HepG2 (cell line): ENCODE data around the gene FBN3.

Source experiments
- ETV6 ChIP-seq: sonication (generic); formaldehyde crosslinking; conservative IDR thresholded peaks from 2 replicates; pipeline ENCODE4 v1.4.0; 2020; ENCODE audit warnings: missing genetic modification reagents
- FOXM1 ChIP-seq: sonication (generic); formaldehyde crosslinking; IDR thresholded peaks from 2 replicates; pipeline ENCODE4 v1.5.0; 2020; ENCODE audit warnings: missing genetic modification reagents
- NAIF1 ChIP-seq: sonication (generic); formaldehyde crosslinking; IDR thresholded peaks from 2 replicates; pipeline ENCODE4 v1.5.0; 2020; ENCODE audit warnings: mild to moderate bottlenecking, missing genetic modification reagents, borderline replicate concordance
- TAF1 ChIP-seq: sonication (generic); formaldehyde crosslinking; IDR thresholded peaks from 2 replicates; pipeline ENCODE4 v1.4.0; 2020; ENCODE audit warnings: missing genetic modification reagents
- TF ChIP-seq, protein P1 (sequence below): sonication (generic); formaldehyde crosslinking; IDR thresholded peaks from 2 replicates; pipeline ENCODE4 v1.4.0; 2020; ENCODE audit warnings: missing genetic modification reagents

DNA sequence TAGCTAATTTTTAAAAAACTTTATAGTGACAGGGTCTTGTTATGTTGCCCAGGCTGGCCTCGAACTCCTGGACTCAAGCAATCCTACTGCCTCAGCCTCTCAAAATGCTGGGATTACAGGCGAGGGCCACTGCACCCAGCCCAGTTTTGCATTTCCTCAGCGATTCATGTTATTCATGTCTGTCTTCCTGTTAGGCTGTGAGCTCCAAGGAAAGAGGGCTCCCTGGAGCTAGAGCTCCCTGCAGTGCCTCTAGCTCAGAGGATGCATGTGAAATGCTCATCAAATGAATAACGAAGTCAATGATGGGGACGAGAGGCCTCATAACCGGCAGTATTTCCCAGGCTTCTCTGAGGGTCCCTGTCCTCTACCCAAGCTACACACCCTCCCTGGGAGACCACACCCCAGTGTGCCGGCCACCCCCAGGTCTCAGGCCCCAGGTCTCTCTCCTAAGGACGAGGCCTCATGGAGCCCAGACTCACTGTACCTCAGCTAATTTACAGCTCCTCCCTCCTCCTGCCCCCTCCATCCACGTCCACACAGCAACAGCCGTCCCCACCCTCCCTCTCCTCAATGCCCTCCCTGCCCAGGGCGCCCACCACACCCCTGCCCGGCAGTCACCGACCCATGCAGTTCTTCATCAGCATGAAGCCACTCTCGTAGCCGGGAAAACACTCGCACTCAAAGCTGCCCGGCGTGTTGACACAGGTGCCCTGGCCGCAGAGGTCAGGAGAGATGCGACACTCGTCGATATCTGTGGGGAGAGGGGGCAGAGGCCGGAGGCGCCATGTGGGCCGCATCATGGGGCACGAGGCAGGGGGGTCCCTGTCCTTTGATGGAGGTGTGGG lies 28.5 kb downstream of the FBN3 start:
- TF ChIP-seq ETV6 (CRISPR knock-in tag) (no peak), TAF1 (no peak), NAIF1 (no peak), FOXM1 (CRISPR knock-in tag) (no peak)
- TF ChIP-seq, protein P1, sequence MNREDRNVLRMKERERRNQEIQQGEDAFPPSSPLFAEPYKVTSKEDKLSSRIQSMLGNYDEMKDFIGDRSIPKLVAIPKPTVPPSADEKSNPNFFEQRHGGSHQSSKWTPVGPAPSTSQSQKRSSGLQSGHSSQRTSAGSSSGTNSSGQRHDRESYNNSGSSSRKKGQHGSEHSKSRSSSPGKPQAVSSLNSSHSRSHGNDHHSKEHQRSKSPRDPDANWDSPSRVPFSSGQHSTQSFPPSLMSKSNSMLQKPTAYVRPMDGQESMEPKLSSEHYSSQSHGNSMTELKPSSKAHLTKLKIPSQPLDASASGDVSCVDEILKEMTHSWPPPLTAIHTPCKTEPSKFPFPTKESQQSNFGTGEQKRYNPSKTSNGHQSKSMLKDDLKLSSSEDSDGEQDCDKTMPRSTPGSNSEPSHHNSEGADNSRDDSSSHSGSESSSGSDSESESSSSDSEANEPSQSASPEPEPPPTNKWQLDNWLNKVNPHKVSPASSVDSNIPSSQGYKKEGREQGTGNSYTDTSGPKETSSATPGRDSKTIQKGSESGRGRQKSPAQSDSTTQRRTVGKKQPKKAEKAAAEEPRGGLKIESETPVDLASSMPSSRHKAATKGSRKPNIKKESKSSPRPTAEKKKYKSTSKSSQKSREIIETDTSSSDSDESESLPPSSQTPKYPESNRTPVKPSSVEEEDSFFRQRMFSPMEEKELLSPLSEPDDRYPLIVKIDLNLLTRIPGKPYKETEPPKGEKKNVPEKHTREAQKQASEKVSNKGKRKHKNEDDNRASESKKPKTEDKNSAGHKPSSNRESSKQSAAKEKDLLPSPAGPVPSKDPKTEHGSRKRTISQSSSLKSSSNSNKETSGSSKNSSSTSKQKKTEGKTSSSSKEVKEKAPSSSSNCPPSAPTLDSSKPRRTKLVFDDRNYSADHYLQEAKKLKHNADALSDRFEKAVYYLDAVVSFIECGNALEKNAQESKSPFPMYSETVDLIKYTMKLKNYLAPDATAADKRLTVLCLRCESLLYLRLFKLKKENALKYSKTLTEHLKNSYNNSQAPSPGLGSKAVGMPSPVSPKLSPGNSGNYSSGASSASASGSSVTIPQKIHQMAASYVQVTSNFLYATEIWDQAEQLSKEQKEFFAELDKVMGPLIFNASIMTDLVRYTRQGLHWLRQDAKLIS, result no peak
